ENCODE data around the gene CBX4. TPM values are rescaled to one million over a fixed set of nuclear protein-coding genes. Genes with fewer than 3 reads are reported as not detected.
A peak's percentile ranks its signal among the peaks of the same experiment; 100 is the strongest.

CBX4 gene
- total and polyA plus RNA-seq, 12 donors = 9.4 to 38.2 (median 24.6) TPM

GRCh38 chr17:79878329-79878947 lies 39.2 kb upstream of the CBX4 start:
- Histone ChIP-seq H3K27ac (no peak overlapping the region), H3K9me3 (no peaks in the 10 kb centered on the region), H3K4me3 (no peak overlapping the region), H3K4me1 (no peaks in the 10 kb centered on the region), H3K36me3 (no peaks in the 10 kb centered on the region), H3K27me3 (peaks cover 0 to 60% (median 18%) of the 10 kb centered on the region in 7 donors)
- DNase-seq (no peak), ATAC-seq (no peak)
- 85 to 86% methylated on average over 10 of the region's 10 CpGs for WGBS, 2 donors
- TF ChIP-seq CTCF (IDR thresholded peaks at IDR 0.05) = no peak
- intact Hi-C loops (cut with DNase I) = no loop called here

- intact Hi-C loops (cut with DNase I) = no loop called here
- H3K27me3 ChIP-seq = peaks cover 0 to 47% (median 14%) of the 10 kb centered on the region in 7 donors
These were observed 37.8 kb upstream of the CBX4 start for GRCh38 chr17:79877041-79877440.

GRCh38 chr17:79875511-79875910 lies 36.3 kb upstream of the CBX4 start:
- Histone ChIP-seq H3K4me3 (no peak overlapping the region), H3K36me3 (no peaks in the 10 kb centered on the region), H3K27me3 (peaks cover 0 to 34% (median 20%) of the 10 kb centered on the region in 7 donors), H3K4me1 (no peaks in the 10 kb centered on the region), H3K9me3 (no peaks in the 10 kb centered on the region), H3K27ac (no peak overlapping the region)
- DNase-seq (no peak), ATAC-seq (no peak)
- intact Hi-C loops (cut with DNase I) = no loop called here
- no peak for TF ChIP-seq CTCF (IDR thresholded peaks at IDR 0.05)
- 87% methylated on average over 4 of the region's 4 CpGs for WGBS, 2 donors

More at GRCh38 chr17:79877041-79877440, 37.8 kb upstream of the CBX4 start:
- Histone ChIP-seq H3K36me3 (no peaks in the 10 kb centered on the region), H3K27ac (no peak overlapping the region), H3K4me1 (no peaks in the 10 kb centered on the region), H3K9me3 (no peaks in the 10 kb centered on the region), H3K4me3 (no peak overlapping the region)
- ATAC-seq (no peak), DNase-seq (no peak)
- no peak for TF ChIP-seq CTCF (IDR thresholded peaks at IDR 0.05)
- 82% methylated on average over 6 of the region's 6 CpGs for WGBS, 2 donors

GRCh38 chr17:79874329-79874981 lies 35.2 kb upstream of the CBX4 start:
- TF ChIP-seq CTCF (IDR thresholded peaks at IDR 0.05) = peak in 8 of 9 donors; percentile 12 to 56 (median 50)
- H3K4me3 ChIP-seq = no peak overlapping the region
- intact Hi-C loops (cut with DNase I) = no loop called here
- 42 to 51% methylated on average over 6 of the region's 6 CpGs for WGBS, 2 donors
- H3K9me3 ChIP-seq = no peaks in the 10 kb centered on the region
- no peak for ATAC-seq
- no peak for DNase-seq
- no peaks in the 10 kb centered on the region for H3K36me3 ChIP-seq
- no peaks in the 10 kb centered on the region for H3K4me1 ChIP-seq
- H3K27ac ChIP-seq = no peak overlapping the region
- H3K27me3 ChIP-seq = peaks cover 0 to 37% (median 18%) of the 10 kb centered on the region in 7 donors
